ENCODE data around the gene DNAJB8.

- TF ChIP-seq CTCF (IDR thresholded peaks at IDR 0.05) (no peak), POLR2A (IDR thresholded peaks at IDR 0.05; ENCODE audit: low read depth) (no peak), POLR2AphosphoS5 (IDR thresholded peaks at IDR 0.05) (no peak), EP300 (IDR thresholded peaks at IDR 0.05) (no peak)
Measured at GRCh38 chr3:128489927-128490649, 23.4 kb upstream of the DNAJB8 start.
